Right lung (tissue), 5 donors: ENCODE data around the gene RNU1-3. TPM values are rescaled to one million over a fixed set of nuclear protein-coding genes. Genes with fewer than 3 reads are reported as not detected.
"Not testable (repeated sequence)": the region's sequence is repeated elsewhere in the genome, so short reads cannot be mapped to it uniquely, and the experiment has no call there.

ENCODE experiments used
- DNase-seq, 2 donors: peaks; one replicate each; pipeline ENCODE4 v3.0.0-alpha.2; 2013
- polyA plus RNA-seq, 5 donors: library from polyadenylated mRNA; unstranded; fragments of 120-200 nt; gene quantifications; one replicate each; pipeline versions ENCODE4 v1.2.1 to v1.2.3, GENCODE V29; 2013; ENCODE audit warnings: inconsistent platforms in 1 of 5, low replicate concordance in 1 of 5; ENCODE audit not compliant: insufficient read length in 5 of 5, insufficient read depth in 1 of 5

Gene RNU1-3
- polyA plus RNA-seq, 5 donors: 1.3 to 2.7 TPM; not detected in 3

DNA sequence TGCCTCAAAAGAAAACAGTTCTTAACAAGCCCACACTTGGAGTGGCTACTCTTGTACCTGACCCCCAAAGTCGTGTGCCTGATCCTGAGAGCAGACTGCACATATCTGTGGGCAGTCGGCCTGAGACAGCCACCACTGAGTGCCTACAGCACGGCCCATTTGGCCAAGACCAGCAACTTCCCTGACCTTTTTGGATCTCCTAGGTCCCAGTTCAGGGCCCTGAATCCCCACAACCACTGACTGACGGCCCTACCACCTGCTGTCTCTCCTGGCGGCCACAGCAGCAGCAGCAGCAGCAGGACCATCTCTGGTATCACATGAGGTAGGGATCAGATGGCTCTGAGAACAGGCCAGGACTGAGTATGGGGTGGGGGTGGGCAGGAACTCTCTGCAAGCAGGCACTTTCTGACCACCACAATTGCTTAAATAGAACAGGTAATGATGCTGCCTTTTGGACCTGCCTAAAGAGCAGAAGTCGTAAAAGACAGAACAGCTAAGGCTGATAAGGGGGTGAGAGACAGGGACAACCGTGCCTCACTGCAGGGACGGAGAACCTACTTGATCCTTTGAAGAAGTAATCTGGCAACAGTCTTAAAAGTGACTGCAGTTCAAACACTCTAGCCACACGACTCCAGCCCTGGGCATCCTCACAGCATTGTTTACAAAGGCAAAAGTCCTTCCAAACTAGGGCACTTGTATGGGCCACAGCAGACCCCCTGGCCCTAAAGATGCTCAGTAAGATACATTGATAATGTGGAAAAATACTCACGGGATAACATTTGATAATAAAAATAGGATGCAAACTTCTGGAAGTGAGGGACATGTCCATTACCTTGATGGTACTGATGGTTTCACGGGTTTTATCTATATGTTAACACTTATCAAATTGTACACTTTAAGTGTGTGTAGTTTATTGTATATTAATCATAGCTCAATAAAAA lies 27.4 kb downstream of the RNU1-3 start:
- DNase-seq: not testable (repeated sequence)

DNA sequence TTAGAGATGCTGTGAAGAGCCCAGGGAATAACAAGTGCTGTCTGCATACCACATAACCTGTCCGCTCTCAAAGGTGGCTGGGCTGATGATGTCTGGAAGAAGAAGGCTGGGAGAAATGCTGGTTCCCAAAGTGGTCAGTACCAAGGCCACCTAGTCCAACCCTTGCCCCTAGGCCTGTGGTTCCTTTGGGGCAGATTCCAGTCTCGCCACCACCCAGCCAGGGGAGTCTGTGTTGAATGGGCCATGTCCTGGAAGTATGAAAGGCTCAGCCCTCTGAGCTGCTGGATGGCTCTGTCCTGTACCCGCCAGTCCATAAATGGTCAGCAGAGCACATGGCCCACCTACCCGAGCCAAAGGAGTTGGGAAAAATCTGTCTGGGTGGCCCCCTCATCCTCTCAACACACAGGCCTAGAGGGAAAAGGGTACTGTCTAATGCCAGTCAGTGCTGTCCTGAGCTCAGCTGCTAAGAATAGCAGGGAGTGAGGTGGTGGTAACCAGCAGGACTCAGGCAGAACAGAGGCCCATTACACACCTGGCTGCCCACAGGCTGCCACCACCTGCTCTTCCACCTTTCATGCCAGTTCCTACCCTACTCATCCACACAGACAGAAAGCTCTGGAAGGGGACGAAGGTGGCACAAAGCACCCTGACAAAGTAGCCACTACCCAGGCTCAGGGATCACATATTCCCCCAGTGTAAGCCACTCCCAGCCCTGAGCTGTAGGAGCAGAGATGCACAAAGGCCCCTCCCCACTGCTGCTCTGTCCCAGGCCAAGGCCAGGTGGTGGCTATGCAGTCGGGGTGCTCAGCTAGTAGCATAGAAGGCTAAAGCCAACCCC lies 28.6 kb downstream of the RNU1-3 start:
- DNase-seq: not testable (repeated sequence)

DNA sequence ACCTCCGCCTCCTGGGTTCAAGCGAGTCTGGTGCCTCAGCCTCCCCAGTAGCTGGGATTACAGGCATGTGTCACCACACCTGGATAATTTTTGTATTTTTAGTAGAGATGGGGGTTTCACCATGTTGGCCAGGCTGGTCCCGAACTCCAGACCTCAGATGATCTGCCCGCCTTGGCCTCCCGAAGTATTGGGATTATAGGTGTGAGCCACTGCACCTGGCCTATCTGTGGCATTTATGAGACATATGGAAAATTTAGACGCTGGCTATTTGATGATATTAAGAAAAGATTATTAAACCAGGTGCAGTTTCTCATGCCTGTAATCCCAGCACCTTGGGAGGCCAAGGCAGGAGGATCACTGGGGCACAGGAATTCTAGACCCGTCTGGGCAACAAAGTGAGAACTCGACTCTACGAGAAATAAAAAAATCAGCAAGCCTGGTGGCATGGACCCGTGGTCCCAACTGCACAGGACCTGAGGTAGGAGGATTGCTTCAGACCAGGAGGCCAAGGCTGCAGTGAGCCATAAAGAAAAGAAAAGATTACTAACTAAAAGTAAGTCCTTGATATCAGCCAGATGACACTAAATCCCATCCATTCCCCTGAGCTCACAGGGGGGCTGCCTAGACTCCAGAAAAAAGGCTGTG lies 30.1 kb downstream of the RNU1-3 start:
- DNase-seq: not testable (repeated sequence)

DNA sequence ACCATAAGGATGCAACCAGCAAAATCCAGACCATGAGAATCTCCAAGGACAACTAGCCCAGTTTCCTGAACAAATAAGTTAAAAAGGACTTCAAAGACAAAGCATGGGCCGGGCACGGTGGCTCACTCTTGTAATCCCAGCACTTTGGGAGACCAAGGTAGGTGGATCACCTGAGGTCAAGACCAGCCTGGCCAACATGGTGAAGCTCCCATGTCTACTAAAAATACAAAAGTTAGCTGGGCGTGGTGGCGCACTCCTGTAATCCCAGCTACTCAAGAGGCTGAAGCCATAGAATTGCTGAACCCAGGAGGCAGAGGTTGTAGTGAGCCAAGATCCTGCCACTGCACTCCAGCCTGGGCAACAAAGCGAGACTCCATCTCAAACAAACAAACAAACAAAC lies 30.8 kb downstream of the RNU1-3 start:
- not testable (repeated sequence) for DNase-seq

DNA sequence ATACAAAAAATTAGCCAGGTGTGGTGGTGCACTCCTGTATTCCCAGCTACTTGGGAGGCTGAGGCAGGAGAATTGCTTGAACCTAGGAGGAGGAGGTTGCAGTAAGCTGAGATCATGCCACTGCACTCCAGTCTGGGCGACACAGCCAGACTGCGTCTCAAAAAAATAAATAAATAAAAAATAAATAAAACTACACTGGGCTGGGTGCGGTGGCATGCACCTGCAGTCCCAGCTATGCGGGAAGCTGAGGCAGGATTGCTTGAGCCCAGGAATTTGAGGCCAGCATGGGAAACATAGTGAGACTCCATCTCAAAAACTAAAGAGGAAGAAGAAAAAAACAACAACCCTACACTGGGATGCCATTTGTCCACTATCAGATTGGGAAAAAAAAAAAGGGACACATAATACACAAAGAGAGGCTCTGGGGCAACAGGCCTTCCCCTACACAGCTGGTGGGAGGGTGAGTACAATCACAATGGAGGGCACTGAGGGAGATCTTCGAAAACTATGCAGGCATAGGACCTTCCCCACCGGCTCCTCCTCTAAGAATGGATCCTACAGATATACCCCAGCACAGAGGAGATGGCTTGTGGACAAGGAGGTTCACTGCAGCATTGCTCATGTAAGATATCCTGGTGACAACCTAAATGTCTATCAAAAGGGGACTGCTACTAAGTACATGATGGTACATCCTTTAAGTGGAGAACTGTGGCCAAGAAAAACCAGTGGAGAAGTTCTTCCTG lies 33.0 kb downstream of the RNU1-3 start:
- DNase-seq: not testable (repeated sequence)

DNA sequence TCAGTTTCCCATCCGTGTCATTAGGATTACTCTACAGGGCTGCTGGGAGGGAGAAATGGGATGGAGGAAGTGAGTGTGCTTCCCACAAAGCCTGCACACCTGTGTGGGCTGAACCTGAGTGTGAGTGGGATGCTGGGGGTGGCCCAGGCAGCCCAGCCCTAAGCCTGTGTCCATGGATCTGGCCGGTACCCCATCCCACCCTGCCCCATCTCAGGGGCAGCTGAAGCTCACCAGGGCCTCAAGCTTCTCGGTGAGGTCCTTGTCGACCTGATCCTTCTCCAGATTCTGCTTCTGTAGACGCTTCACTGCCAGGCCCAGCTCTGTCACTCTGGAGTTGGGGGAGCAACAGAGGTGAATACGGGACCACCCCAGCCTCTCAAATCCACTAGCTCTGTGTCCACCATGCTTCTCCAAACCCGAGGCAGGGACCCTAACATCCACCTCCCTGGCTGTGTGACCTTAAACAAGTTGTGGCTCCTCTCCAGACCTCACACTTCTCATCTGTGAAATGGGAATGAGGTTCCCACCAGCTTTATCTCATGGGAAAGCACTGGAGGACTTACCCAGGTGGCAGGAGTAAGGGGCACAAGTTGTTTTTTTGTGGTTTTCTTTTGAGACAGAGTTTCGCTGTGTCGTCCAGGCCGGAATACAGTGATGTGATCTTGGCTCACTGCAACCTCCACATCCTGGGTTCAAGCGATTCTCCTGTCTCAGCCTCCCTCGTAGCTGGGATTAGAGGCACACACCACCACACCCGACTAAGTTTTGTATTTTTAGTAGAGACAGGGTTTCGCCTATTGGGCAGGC lies 34.5 kb downstream of the RNU1-3 start:
- DNase-seq: not testable (repeated sequence)

DNA sequence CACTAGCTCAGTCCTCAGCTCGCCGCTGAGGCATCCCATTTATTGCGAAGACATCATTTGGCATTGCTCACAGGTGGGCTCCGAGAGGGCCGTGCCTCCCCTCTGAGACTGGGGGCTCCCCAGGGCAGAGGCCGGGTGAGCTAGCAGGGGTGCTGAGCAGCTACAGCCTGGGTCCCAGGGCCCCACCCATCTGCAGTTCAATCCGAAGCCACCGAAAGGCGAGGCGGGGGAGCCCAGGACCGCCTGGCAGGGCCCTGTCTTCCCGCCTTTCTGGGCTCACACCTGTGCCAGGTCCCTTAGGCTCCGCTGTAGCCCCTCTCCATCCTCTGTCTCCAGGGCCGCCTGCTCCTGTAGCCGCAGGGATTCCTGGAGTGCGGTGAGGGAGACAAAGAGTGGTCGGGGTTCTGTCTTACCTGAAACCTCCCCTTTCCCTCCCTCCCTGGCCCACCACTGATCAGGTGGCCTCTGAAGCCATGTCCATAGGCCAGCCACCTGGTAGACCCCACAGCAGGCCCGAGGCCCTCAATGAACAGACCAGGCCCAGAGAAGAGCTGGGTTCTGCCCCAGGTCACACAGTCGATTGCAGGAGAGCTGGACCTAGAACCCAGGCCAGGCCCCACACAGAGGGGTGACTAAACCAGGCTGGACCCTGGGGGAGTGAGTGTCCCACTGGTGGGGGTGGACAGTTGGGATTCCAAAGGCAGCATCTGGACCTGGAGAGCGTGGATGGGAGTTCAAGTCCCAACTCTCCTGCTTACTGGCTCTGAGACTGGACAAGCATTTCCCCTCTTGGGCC lies 35.3 kb downstream of the RNU1-3 start:
- no peak for DNase-seq

DNA sequence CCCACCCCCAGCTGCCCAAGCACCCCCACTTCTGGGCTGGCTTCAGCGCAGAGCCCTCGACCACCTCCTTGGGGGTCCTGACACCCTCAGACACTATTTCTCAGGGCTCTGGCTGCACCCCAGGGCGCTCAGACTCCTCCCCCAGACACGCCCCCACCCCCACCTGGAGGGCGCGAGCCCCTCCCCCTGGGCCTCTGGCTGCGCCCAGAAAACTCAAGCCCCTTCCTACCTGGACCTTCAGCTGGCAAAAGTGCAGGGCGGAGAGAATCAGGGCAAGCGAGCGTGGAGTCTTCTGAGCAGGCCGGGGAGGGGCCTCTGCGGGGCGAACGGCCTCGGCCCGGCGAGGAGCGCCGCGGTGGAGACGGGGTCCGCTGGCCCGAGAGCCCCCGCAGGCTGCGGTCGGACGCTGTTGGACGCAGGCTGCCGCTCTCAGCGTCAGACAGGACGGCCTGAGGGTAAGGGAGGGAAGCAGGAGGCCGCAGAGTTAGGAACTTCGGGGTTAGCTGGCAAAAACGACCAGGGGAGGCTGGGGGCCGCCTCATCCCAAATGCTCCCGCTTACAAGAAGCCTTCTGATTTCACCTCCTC lies 36.0 kb downstream of the RNU1-3 start:
- DNase-seq: no peak

DNA sequence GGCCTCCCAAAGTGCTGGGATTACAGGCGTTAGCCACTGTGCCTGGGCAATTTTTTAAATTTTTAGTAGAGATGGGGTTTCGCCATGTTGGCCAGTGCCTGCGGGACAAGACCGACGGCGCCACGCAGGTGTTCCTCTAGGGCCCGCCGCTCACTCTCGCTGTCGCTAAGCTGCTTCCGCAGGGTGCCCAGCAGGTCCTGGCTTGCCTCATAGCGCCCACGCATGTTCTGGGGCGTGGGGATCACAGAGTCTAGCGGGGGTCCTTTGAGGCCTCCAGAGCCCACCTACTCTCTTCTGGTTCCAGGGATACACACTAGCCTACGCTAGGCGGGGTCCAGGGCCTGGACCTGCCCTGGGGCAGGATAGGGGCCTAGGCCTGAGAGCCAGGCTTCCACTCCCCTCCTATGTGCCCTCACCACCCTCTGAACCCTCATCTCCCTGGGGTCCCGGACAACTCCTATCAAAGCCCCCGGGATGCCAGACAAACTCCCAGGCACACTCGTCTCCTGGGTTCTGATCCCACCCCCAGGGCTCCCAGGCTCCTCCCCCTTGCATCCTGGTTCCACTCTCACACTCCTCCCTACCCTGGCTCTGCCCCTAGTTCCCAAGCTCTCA lies 36.7 kb downstream of the RNU1-3 start:
- DNase-seq: not testable (repeated sequence)

DNA sequence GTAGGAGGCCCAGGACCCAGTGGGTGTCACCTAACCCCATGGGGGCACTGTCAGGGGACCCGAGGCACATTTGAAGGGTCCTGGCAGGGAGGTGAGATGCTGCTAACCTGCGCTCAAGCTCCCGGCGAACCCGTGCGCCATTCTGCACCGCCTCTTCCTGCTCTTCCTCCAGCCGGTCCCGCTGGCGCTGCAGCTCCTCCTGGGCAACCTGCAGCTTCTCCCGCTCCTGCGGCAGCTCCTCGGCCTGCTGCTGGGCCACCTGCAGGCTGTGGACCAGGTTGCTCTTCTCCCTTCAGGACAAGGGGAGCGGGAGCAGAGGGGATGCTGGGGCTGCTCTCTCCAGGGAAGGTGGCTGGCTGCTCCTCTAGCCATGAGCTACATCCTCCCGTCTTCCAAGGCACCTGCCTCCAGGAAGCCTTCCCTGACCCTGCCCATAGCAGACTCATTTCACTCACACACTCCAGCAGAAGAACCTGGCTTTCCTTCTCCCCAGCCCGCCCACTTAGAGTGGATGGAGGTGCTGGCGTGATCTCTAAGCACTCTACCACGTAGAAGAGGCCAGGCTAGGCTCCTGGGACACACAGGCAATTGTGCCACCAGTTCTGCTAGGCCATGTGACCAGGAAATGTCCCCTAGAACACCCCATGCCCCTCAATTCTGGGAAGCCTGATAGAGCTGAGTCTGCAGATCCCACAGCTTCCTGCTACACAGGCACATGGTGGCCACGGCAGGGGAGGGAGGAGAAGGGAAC lies 38.2 kb downstream of the RNU1-3 start:
- no peak for DNase-seq

DNA sequence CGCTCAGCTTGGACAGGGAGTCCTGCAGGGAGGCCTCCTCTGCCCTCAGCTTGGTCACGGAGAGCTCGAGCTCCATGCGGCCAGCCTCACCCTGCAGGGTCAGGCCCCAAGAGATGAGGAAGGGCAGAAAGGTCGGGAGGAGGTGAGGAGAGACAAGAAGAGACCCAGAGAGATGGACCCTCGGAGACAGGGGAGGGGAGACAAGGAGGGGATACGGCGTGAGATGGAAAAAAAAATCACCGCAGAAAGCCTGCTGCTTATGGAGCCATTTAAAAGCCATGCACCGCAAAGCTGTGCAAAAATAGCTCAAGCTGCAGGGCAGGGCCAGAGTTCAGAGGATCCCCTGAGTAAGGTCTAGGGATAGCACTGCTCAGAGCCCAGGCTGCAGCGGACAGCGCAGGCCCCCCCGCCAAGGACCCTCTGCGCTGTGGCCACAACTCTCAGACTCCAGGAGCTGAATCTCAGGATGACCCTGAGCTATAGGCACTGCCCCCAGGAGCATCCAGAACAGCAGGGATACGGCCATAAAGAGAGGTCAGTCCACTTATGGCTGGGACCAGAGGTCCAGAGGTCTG lies 40.3 kb downstream of the RNU1-3 start:
- DNase-seq: not testable (repeated sequence)

DNA sequence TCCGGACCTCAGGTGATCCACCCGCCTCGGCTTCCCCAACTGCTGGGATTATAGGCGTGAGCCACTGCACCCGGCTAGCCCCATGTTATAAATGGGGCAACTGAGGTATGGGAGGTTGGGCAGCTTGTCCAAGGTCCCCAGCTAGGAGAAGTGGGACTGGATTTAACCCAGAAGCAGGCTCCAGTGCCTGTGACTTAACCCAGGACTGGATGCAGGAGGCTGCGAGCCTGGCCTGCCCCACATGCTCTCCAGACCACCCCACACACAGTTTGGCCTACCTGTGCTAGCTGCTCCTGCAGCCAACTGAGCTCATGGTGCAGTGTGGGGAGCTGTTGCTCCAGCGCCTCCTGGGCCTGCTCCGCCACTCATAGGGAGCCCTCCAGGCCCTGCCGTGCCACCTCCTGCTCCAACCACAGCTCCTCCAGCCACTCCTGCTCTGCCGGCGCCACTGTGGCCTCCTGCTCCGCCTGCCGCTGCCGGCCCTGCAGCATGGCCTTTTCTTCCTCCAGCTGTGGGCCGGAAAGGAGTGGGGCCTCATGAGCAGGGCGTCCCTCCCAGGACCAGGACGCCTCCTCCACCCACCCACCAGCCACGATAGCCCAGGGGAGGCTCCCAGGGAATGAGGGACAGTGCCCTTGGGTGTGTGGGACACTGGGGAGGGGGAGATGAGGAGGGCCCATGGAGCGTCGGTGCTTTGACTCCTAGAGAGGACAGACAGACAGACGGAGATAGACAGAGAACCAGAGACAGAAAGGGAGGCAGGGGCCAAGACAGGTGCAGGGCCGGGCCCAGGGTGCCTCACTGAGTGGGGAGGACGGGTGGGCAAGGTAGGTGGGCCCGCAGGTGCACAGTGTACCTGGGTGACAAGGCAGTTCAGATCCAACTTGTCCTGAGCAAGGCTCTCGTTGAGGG lies 41.0 kb downstream of the RNU1-3 start:
- DNase-seq: no peak

DNA sequence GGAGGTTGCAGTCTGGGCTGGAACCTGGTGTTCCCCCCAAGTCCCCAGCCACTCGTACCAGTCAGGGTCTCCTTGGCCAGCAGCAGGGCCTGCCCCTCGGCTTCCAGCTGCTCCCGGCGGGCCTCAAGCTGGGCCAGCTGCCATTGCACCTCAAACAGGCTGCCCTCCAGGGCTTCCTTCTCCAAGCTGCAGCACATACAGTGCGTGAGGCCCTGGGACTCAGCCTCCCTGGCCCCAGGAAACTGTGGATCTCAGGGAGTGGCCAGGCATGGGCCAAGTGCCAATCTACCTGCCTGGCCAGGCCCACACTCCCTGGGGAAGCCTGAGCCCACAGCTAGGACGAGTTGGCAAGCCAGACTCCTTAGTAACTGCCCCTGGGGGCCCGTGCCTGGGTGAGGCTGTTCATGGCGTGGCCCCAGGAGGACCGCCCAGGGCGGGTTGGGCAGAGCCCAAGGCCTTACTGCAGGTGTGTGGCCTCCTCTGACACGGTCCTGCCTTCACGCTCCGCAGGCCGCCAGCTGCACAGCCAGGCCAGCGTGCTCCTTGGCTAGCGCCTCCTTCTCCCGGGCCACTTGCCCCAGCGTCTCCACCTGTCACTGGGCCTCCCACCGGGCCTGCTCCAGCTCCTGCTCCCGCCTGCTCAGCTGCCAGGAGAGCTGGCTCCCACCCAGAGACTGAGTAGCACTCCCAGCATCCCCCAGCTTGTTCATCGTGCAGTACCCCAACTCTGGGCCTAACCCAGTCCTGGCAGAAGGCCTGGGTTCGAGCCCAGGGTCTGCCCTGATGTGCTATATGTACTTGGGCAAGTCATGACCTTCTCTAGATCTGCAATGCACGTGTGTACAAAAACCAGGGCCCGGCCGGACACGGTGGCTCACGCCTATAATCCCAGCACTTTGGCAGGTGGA lies 42.7 kb downstream of the RNU1-3 start:
- not testable (repeated sequence) for DNase-seq

DNA sequence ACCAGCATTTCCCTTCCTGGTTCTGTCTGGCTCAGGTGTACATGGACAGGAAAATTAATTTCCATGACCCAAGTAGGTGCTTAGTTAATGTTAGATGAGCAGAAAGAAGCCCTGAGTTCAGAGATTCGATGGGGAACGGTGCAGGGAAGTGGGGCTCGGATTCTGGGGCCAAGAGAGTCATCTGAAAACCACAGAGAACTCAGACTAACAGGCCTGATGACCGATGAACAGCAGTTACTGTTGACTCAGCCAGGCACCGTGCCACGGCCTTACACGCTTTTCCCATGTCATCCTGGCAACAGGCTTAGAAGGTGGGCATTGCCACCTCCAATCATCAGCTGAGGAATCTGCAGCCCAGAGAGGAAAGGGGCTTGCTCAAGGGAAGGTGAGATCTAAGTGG lies 43.4 kb downstream of the RNU1-3 start:
- not testable (repeated sequence) for DNase-seq

DNA sequence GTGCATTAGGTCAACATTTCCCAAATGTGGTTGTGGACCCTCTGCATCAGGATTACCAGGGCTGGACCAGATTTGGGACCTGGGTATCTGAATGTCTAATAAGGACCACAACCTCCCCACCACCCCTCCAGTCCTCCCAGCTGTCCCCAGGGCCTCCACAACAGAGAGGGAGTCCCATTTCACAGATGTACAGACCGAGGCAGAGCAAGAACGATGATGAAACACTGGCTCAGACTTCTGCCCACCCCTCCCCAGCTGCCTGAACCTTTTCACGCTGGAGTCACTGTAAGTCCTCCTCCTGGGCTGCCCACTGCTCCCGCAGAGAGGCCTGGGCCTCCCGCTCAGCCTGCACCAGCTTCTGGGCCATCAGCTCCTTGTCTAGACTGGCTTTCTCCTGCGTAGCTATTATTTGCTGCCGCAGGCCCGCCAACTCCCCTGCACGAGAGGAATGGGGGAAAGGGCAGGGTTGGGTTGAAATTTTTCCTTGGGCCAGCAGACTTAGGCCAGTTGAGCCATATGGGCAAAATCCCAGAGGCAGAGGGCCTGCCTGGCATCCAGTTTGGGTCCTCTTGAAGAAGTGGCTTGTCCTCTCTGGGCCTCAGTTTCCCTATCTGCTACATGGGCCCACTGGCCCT lies 45.0 kb downstream of the RNU1-3 start:
- not testable (repeated sequence) for DNase-seq
